Small intestine (tissue), 7 donors: Measurements from ENCODE around the gene TXLNB. TPM values are rescaled to one million over a fixed set of nuclear protein-coding genes. Genes with fewer than 3 reads are reported as not detected.

ENCODE experiments used
- DNase-seq, 2 donors: peaks; one replicate each; pipeline versions ENCODE4 v3.0.0 to v3.0.0-alpha.2; 2013
- FAIRE-seq: peaks from 2 replicates; lab custom pipeline; 2012; peaks lifted over from hg19 to GRCh38; lab: Jason Lieb, UNC
- H3K27ac ChIP-seq, 3 donors: one replicate each; pipeline ENCODE4 v1.5.1; 2013; ENCODE audit warnings: low read length in 2 of 3, mild to moderate bottlenecking in 2 of 3, control low read depth in 1 of 3, inconsistent platforms in 1 of 3, low read depth in 1 of 3, moderate library complexity in 1 of 3
- H3K27me3 ChIP-seq, 3 donors: one replicate each; pipeline ENCODE4 v1.6.1; 2013; ENCODE audit warnings: low read length in 3 of 3, inconsistent platforms in 1 of 3; ENCODE audit not compliant: control insufficient read depth in 3 of 3, insufficient read depth in 3 of 3
- H3K36me3 ChIP-seq, 3 donors: one replicate each; pipeline ENCODE4 v1.6.1; 2013; ENCODE audit warnings: low read length in 3 of 3, inconsistent platforms in 1 of 3, low read depth in 1 of 3, mild to moderate bottlenecking in 1 of 3, moderate library complexity in 1 of 3; ENCODE audit not compliant: control insufficient read depth in 3 of 3, insufficient read depth in 2 of 3
- H3K4me1 ChIP-seq, 3 donors: one replicate each; pipeline ENCODE4 v1.6.1; 2013; ENCODE audit warnings: low read length in 2 of 3, inconsistent platforms in 1 of 3, low read depth in 1 of 3, mild to moderate bottlenecking in 1 of 3, moderate library complexity in 1 of 3; ENCODE audit not compliant: control insufficient read depth in 3 of 3, insufficient read depth in 2 of 3
- H3K4me3 ChIP-seq, 3 donors: one replicate each; pipeline ENCODE4 v1.5.1; 2013; ENCODE audit warnings: low read length in 3 of 3, control low read depth in 1 of 3, inconsistent platforms in 1 of 3, low read depth in 1 of 3, mild to moderate bottlenecking in 1 of 3, moderate library complexity in 1 of 3
- H3K9me3 ChIP-seq, 2 donors: one replicate each; pipeline ENCODE4 v1.6.1; 2013; ENCODE audit warnings: low read depth in 1 of 2, low read length in 1 of 2; ENCODE audit not compliant: control insufficient read depth in 2 of 2, insufficient read depth in 1 of 2
- WGBS, 3 donors: extraction: QIAGEN DNeasy Blood & Tissue Kit; methylation state at CpG; one replicate each; pipeline ENCODE4 v1.1.7; 2013; 5-methylcytosine and 5-hydroxymethylcytosine counted together
- polyA plus RNA-seq, 4 donors: library from polyadenylated mRNA; stranded (reverse) in 3 of 4; unstranded in 1 of 4; fragments of 200-250 nt in 3 of 4; fragments of 120-200 nt in 1 of 4; gene quantifications; one replicate each; pipeline versions ENCODE4 v1.2.1 to v1.2.3, GENCODE V29; 2013
- donor health status: healthy with polysubstance abuse.
- donor health status: control.
- donor health status: control.
- donor health status: Bipolar disorder and iron deficiency.
- donor health status: healthy.

Gene TXLNB
- polyA plus RNA-seq, 4 donors, result 0.27 to 1.0 (median 0.54) TPM; not detected in 1

DNA sequence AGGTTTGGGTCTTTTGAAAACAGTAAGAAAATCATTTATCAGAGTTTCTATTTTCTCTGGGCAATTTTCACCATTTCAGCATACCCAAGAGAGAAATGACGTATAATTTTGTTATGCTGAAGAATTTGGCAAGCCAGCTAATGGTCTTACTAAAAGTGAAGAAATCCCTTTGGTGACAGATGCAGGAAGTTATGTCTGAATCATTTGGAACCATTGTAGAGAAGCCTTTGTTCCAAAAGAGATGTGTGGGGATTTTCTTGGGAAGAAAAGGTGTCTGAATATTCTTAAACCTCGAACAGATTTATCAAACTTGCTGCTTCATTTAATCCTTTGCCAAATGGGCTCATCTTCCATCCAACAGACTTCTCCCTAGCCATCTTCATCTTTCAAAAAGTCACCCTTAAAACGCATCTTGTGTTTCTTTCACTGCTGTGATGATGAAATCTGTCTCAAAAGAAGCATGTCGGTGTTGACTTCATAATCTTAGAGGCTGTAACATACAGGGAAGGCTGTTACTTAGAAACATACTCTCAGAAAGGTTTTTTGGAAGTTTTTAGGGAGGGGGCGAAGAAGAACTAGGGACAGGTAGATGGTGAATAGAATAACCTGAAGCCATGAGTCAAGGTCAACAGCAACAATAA is 43.1 kb upstream of the TXLNB start:
- peaks cover 0 to 5% (median 2%) of the 10 kb centered on the region in 3 donors for H3K4me1 ChIP-seq
- DNase-seq (no peak), FAIRE-seq (no peak)
- no peaks in the 10 kb centered on the region for H3K27me3 ChIP-seq
- 73 to 84% (median 82%) methylated on average over 5 of the region's 5 CpGs for WGBS, 3 donors
- H3K4me3 ChIP-seq, result no peak overlapping the region
- no peaks in the 10 kb centered on the region for H3K9me3 ChIP-seq
- H3K36me3 ChIP-seq, result no peaks in the 10 kb centered on the region
- H3K27ac ChIP-seq, result peak overlapping the region in 1 of 3 donors; percentile 67

DNA sequence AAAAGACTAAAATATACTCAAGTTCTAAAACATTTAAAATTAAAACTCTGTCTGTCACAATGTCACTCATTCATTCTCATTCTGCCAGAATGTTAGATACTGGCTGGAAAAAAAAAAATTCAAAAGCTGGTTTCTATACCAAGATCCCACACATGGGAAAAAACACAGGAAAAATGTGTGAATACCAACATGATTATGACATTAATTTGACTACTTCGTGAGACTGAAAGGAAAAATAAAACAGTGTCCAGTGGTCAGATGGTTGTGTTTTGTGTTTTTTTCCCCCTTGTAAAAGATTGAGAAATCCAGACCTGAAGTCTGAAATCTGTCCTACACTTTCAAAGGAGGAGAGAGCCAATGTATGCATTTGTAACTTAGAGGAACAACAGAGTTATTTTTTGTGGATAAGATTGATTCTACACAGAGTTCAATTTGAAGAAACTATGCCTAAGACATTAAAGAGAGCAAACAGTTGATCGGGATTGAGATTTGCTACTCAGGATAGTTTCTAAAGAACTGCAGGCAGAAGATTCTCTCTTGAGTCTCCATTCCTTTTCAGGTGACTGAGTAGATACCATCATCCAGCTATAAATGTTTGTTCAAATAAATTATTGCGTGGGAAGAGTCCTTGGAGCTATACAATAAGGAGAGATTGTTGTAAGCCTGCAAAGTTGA is 39.2 kb upstream of the TXLNB start:
- FAIRE-seq (no peak), DNase-seq (no peak)
- no peaks in the 10 kb centered on the region for H3K9me3 ChIP-seq
- no peaks in the 10 kb centered on the region for H3K4me1 ChIP-seq
- no peak overlapping the region for H3K4me3 ChIP-seq
- no peaks in the 10 kb centered on the region for H3K36me3 ChIP-seq
- 61 to 68% (median 66%) methylated on average over 3 of the region's 3 CpGs for WGBS, 3 donors
- H3K27ac ChIP-seq, result no peak overlapping the region
- no peaks in the 10 kb centered on the region for H3K27me3 ChIP-seq

DNA sequence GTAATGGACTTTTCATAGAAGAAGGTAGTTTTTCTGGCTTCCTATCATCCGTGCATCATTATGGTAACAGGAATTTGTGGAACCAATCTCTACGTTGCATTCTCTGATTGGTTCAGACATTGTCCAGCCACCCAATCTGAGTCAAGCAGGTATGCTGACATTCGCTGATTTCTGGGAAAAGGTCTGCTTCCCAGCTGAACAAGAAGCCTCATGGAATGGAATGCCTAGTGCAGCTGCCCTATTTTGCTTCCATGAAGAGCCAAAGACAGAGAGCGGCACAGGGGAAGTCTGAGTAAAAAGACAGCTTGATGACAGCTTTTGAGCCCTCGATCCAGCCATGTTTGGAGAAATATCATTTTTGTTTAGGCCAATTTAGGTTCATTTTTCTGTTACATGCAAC is 38.5 kb upstream of the TXLNB start:
- WGBS, 3 donors, result 87 to 94% (median 90%) methylated on average over 5 of the region's 5 CpGs
- Histone ChIP-seq H3K36me3 (no peaks in the 10 kb centered on the region), H3K27me3 (no peaks in the 10 kb centered on the region), H3K4me3 (no peak overlapping the region), H3K9me3 (no peaks in the 10 kb centered on the region), H3K4me1 (no peaks in the 10 kb centered on the region), H3K27ac (no peak overlapping the region)
- DNase-seq (no peak), FAIRE-seq (no peak)

DNA sequence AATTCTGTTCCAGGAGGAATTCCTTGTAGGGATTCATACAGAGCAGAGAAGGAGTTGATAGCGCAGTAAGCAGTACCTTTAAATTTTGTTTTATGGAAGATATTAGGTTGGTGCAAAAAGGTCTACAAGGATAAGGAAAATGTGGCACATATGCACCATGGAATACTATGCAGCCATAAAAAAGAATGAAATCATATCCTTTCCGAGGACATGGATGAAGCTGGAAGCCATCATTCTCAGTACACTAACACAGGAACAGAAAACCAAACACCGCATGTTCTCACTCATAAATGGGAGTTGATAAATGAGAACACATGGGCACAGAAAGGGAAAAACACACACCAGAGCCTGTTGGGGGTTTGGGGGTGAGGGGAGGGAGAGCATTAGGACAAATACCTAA is 37.4 kb upstream of the TXLNB start:
- H3K9me3 ChIP-seq, result no peaks in the 10 kb centered on the region
- no peaks in the 10 kb centered on the region for H3K36me3 ChIP-seq
- H3K27ac ChIP-seq, result no peak overlapping the region
- no peaks in the 10 kb centered on the region for H3K4me1 ChIP-seq
- no peak overlapping the region for H3K4me3 ChIP-seq
- 92 to 96% (median 94%) methylated on average over 3 of the region's 3 CpGs for WGBS, 3 donors
- FAIRE-seq (no peak), DNase-seq (no peak)
- H3K27me3 ChIP-seq, result no peaks in the 10 kb centered on the region

DNA sequence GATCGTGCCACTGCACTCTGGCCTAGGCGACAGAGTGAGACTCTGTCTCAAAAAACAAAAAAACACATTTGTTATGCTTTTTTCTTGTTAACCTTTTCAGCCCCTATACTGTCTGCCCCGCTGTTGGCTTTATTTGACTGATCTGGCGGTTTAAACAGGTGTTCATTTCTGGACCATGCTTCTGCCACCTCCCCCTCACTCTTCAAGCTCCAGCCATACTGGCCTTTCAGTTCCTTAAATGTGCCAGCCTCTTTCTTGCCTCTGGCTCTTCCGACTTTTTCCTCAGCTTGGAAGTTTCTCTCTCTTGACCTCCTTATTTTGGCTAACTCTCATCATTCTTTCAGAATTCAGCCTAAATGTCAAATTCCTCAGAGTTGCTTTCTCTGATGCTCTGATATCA is 35.2 kb upstream of the TXLNB start:
- Histone ChIP-seq H3K27ac (no peak overlapping the region), H3K27me3 (no peaks in the 10 kb centered on the region), H3K4me3 (no peak overlapping the region), H3K36me3 (no peaks in the 10 kb centered on the region), H3K9me3 (no peaks in the 10 kb centered on the region), H3K4me1 (peaks cover 0 to 3% (median 0%) of the 10 kb centered on the region in 3 donors)
- 90 to 97% (median 94%) methylated on average over 5 of the region's 5 CpGs for WGBS, 3 donors
- no peak for FAIRE-seq
- no peak for DNase-seq

DNA sequence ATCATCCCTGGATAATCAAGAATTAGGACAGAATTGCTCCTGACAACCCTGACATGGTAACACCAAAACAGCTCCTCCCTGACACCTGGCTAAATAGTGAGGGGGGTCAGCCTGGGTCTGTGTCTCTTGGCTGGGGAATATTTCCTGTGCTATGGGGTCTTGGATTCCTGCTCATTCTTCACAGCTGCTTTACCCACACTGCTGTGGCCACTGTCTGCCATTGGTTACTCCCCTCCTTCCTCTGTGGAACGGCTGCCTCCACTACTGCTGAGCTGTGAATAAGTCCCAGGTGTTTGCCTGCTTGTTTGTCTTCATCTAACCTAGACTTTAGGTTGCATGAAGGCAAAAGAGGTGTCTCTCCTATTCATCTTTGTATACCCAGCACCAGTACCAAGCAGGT is 33.9 kb upstream of the TXLNB start:
- H3K4me1 ChIP-seq, result peaks cover 0 to 3% (median 0%) of the 10 kb centered on the region in 3 donors
- H3K27ac ChIP-seq, result peak overlapping the region in 1 of 3 donors; percentile 32
- no peaks in the 10 kb centered on the region for H3K9me3 ChIP-seq
- 39 to 53% (median 50%) methylated on average over 1 of the region's 1 CpG for WGBS, 3 donors
- no peak overlapping the region for H3K4me3 ChIP-seq
- no peaks in the 10 kb centered on the region for H3K36me3 ChIP-seq
- H3K27me3 ChIP-seq, result no peaks in the 10 kb centered on the region
- DNase-seq (no peak), FAIRE-seq (no peak)

DNA sequence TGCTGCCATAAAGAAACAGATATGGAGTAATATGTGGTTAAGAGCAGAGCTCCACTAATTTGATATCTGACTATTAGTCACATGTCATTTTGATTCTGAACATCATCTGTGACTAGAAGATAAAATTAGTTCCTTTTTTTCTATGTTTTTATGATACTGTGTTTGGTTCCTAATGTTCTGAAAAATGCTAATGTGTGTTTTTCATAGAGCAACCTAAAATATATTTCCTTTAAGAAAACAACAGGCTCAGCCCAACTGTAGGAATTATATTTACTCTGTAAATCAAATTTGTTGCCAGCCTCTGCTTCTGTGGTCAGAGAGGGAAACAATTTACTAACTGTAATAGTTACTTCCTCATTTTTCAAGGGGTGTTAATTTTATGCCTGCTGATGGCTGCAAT is 33.3 kb upstream of the TXLNB start:
- no peak overlapping the region for H3K4me3 ChIP-seq
- no peaks in the 10 kb centered on the region for H3K9me3 ChIP-seq
- H3K27ac ChIP-seq, result no peak overlapping the region
- FAIRE-seq, result no peak
- H3K36me3 ChIP-seq, result no peaks in the 10 kb centered on the region
- DNase-seq, result no peak
- no peaks in the 10 kb centered on the region for H3K27me3 ChIP-seq
- peaks cover 0 to 3% (median 0%) of the 10 kb centered on the region in 3 donors for H3K4me1 ChIP-seq

DNA sequence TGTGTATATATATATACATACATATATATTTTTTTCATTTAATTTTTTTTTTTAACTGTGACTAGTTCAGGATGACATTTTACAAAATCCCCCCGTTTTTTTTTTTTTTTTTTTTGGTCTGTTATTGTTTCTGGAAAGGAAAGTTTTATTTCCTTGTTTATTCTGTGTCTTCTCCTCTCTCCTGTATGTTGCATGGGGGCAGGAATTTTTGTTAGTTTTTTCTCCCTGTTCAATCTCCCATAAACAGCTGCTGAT is 32.4 kb upstream of the TXLNB start:
- WGBS, 3 donors, result 19 to 73% (median 25%) methylated on average over 1 of the region's 1 CpG
- H3K9me3 ChIP-seq, result no peaks in the 10 kb centered on the region
- no peaks in the 10 kb centered on the region for H3K36me3 ChIP-seq
- no peak overlapping the region for H3K4me3 ChIP-seq
- no peaks in the 10 kb centered on the region for H3K27me3 ChIP-seq
- FAIRE-seq (no peak), DNase-seq (no peak)
- peaks cover 0 to 3% (median 0%) of the 10 kb centered on the region in 3 donors for H3K4me1 ChIP-seq
- peak overlapping the region in 2 of 3 donors; percentile 69 to 97 for H3K27ac ChIP-seq
